Uterus (tissue), 4 donors: ENCODE results near the gene CALCA. TPM values are rescaled to one million over a fixed set of nuclear protein-coding genes. Genes with fewer than 3 reads are reported as not detected.

ENCODE experiments used
- DNase-seq, 2 donors: peaks; one replicate each; pipeline ENCODE4 v3.0.0-alpha.2; 2019 to 2020
- H3K27ac ChIP-seq, 2 donors: fragments of 200-600 bp; sonication (generic); 1 replicate in 1 of 2; 2 replicates in 1 of 2; pipeline ENCODE4 v1.5.1; 2016 to 2018
- H3K27me3 ChIP-seq, 2 donors: fragments of 200-600 bp; sonication (generic); one replicate each; pipeline ENCODE4 v1.5.1; 2018 to 2019; ENCODE audit warnings: control low read depth in 1 of 2
- H3K36me3 ChIP-seq, 2 donors: fragments of 200-600 bp; sonication (generic); one replicate each; pipeline ENCODE4 v1.5.1; 2019; ENCODE audit warnings: control low read depth in 1 of 2
- H3K4me1 ChIP-seq, 2 donors: fragments of 200-600 bp; sonication (generic); one replicate each; pipeline ENCODE4 v1.5.1; 2018 to 2019; ENCODE audit warnings: control low read depth in 1 of 2
- H3K4me3 ChIP-seq, 2 donors: fragments of 200-600 bp; sonication (generic); 1 replicate in 1 of 2; 2 replicates in 1 of 2; pipeline ENCODE4 v1.5.1; 2018 to 2019; ENCODE audit warnings: mild to moderate bottlenecking in 1 of 2
- H3K9me3 ChIP-seq, 2 donors: fragments of 200-600 bp; sonication (generic); one replicate each; pipeline ENCODE4 v1.5.1; 2019; ENCODE audit warnings: control low read depth in 1 of 2
- CTCF ChIP-seq, 4 experiments: fragments of 200-600 bp in 2 of 4; fragments of 450-650 bp in 2 of 4; sonication (generic) in 2 of 4; IDR thresholded peaks; one replicate each; pipeline ENCODE4 v1.5.1; 2016 to 2019; ENCODE audit warnings: antibody characterized with exemption in 4 of 4, mild to moderate bottlenecking in 2 of 4, moderate library complexity in 1 of 4
- POLR2A ChIP-seq, 2 donors: fragments of 450-650 bp; IDR thresholded peaks; one replicate each; pipeline ENCODE4 v1.6.1; 2016; ENCODE audit warnings: antibody characterized with exemption in 2 of 2, mild to moderate bottlenecking in 1 of 2, moderate library complexity in 1 of 2
- intact Hi-C: fragments of 100-400 bp; cut with DNase I; formaldehyde crosslinking; loops from one replicate; pipeline ENCODE4 v1.15.1; 2023; ENCODE audit warnings: low total_unique reads
- total RNA-seq, 4 donors: library from RNA; depleted of rRNA in 3 of 4; stranded (reverse); fragments of >200 nt in 3 of 4; gene quantifications; one replicate each; pipeline versions ENCODE4 v1.1.0 to v1.2.4, GENCODE V29; 2014 to 2023
- donor health status: DM: yes; HTN: yes; CAD: no.

The CALCA gene
- total RNA-seq, 4 donors from 2014 or later = not detected

GRCh38 chr11:14942745-14943144 is 29.4 kb downstream of the CALCA start:
- intact Hi-C loops = no loop called here
- DNase-seq = no peak
- Histone ChIP-seq H3K4me1 (no peaks in the 10 kb centered on the region), H3K27me3 (no peaks in the 10 kb centered on the region), H3K36me3 (no peaks in the 10 kb centered on the region), H3K9me3 (no peaks in the 10 kb centered on the region), H3K4me3 (no peak overlapping the region), H3K27ac (no peak overlapping the region)
- no peak for TF ChIP-seq CTCF (IDR thresholded peaks at IDR 0.05)
- TF ChIP-seq POLR2A (IDR thresholded peaks at IDR 0.05) = no peak

GRCh38 chr11:14938936-14939335 is 33.2 kb downstream of the CALCA start:
- H3K27me3 ChIP-seq = no peaks in the 10 kb centered on the region
- no peaks in the 10 kb centered on the region for H3K4me1 ChIP-seq
- no peak for DNase-seq
- no peaks in the 10 kb centered on the region for H3K9me3 ChIP-seq
- H3K4me3 ChIP-seq = no peak overlapping the region
- no peaks in the 10 kb centered on the region for H3K36me3 ChIP-seq
- intact Hi-C loops = no loop called here
- TF ChIP-seq POLR2A (IDR thresholded peaks at IDR 0.05) (no peak), CTCF (IDR thresholded peaks at IDR 0.05) (no peak)
- H3K27ac ChIP-seq = no peak overlapping the region

DNA sequence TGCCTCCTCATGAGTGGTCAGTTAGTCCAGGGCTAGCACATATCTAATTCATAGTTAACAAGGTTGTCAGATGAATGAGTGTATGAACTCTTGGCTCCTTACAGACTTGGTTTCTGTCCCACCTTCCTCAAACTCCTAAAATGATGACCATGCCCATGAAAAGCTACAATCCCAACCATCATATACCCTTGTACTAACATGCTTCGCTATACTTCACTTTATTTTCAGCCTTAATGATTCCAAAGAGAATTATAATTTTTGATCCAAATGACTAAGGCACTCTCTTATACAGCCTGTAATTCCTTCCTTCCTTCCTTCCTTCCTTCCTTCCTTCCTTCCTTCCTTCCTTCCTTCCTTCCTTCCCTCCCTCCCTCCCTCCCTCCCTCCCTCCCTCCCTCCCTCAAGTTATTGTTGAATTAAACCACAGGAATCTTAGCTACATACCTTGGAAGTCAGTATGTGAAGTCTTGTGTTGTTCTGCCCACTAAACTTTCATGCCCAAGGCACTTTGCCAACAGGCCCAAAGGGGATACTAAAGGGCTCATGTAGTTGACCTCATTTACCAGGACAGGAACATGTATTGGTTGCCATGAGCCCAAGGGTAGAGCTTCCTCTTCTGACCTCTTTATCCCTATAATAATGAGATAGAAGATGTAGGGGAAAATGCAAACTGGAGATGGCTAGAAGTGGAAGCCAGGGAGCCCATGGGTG is 37.4 kb downstream of the CALCA start:
- DNase-seq = no peak
- Histone ChIP-seq H3K27ac (no peak overlapping the region), H3K36me3 (no peaks in the 10 kb centered on the region), H3K4me1 (no peaks in the 10 kb centered on the region), H3K4me3 (no peak overlapping the region), H3K9me3 (no peaks in the 10 kb centered on the region), H3K27me3 (no peaks in the 10 kb centered on the region)
- intact Hi-C loops = no loop called here
- TF ChIP-seq POLR2A (IDR thresholded peaks at IDR 0.05) (no peak), CTCF (IDR thresholded peaks at IDR 0.05) (no peak)

DNA sequence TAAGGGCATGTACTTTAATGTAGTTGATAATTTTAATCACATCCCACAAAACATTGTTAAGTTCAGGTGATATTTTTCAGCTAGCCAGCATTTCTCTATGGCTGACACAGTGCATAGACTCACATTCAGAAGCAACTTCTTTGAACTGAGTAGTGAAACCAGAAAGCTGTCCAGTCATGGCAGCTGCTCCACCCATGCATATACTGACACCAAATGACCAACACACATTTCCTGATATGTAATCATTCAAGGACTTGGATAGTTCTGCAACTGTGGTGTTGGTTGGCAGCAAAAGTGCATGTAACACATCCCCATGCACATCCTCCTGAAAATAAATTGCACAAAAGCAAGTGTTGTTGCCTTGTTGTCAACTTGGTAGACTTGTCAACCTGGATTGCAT is 39.7 kb downstream of the CALCA start:
- Histone ChIP-seq H3K27me3 (no peaks in the 10 kb centered on the region), H3K36me3 (no peaks in the 10 kb centered on the region), H3K4me3 (no peak overlapping the region), H3K9me3 (no peaks in the 10 kb centered on the region), H3K27ac (no peak overlapping the region), H3K4me1 (no peaks in the 10 kb centered on the region)
- TF ChIP-seq POLR2A (IDR thresholded peaks at IDR 0.05) = no peak
- TF ChIP-seq CTCF (IDR thresholded peaks at IDR 0.05) = no peak
- DNase-seq = no peak
- intact Hi-C loops = no loop called here

DNA sequence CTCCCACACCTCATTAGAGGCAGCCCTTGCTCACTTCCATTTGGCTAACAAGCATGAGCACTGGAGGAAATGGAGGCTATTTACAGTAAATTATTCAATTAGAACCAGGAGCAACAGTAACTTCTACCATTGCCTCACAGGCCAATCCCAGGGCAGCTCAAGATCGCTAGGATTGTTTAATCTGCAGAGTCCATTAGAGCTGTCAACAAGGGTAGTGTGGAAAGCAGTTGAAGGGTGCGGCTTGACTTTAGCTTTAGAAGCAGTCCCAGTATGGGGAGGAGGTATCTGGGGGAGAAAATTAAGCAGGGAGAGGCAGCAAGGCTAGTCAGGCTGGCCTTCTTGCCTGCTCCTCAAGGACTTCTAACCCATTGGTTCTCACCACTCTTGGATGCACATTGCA is 41.8 kb downstream of the CALCA start:
- no peaks in the 10 kb centered on the region for H3K9me3 ChIP-seq
- H3K27ac ChIP-seq = no peak overlapping the region
- TF ChIP-seq POLR2A (IDR thresholded peaks at IDR 0.05) = no peak
- no peak for TF ChIP-seq CTCF (IDR thresholded peaks at IDR 0.05)
- no peak for DNase-seq
- H3K27me3 ChIP-seq = no peaks in the 10 kb centered on the region
- H3K4me3 ChIP-seq = no peak overlapping the region
- no peaks in the 10 kb centered on the region for H3K4me1 ChIP-seq
- H3K36me3 ChIP-seq = no peaks in the 10 kb centered on the region
- intact Hi-C loops = no loop called here
